ENCODE measurements around the gene C5. TPM values are rescaled to one million over a fixed set of nuclear protein-coding genes. Genes with fewer than 3 reads are reported as not detected.
A peak's percentile ranks its signal among the peaks of the same experiment; 100 is the strongest.

C5 gene
- total and polyA plus RNA-seq, 8 donors = 12.3 to 91.6 (median 77.8) TPM

- Histone ChIP-seq H3K4me3 (no peak overlapping the region), H3K27me3 (no peaks in the 10 kb centered on the region), H3K36me3 (peaks cover 0 to 20% of the 10 kb centered on the region in 2 donors), H3K9me3 (no peaks in the 10 kb centered on the region), H3K4me1 (peaks cover 0 to 11% of the 10 kb centered on the region in 2 donors), H3K27ac (peak overlapping the region in 1 of 2 donors; percentile 2)
- no peak for TF ChIP-seq CTCF (IDR thresholded peaks at IDR 0.05)
- ATAC-seq (no peak), DNase-seq (no peak)
- intact Hi-C loops (cut with DNase I) = no loop called here
These were observed 38.5 kb upstream of the C5 start for GRCh38 chr9:121088576-121088975.

- Histone ChIP-seq H3K36me3 (peaks cover 0 to 37% of the 10 kb centered on the region in 2 donors), H3K27me3 (no peaks in the 10 kb centered on the region), H3K9me3 (no peaks in the 10 kb centered on the region), H3K4me1 (peaks cover 0 to 11% of the 10 kb centered on the region in 2 donors), H3K4me3 (no peak overlapping the region), H3K27ac (no peak overlapping the region)
- DNase-seq = no peak
- no peak for TF ChIP-seq CTCF (IDR thresholded peaks at IDR 0.05)
- no peak for ATAC-seq
- intact Hi-C loops (cut with DNase I) = no loop called here
These were observed 35.6 kb upstream of the C5 start for GRCh38 chr9:121085661-121086060.

- intact Hi-C loops (cut with DNase I) = no loop called here
- TF ChIP-seq CTCF (IDR thresholded peaks at IDR 0.05) = no peak
- peaks cover 0 to 34% of the 10 kb centered on the region in 2 donors for H3K36me3 ChIP-seq
These were observed 32.0 kb upstream of the C5 start for GRCh38 chr9:121082075-121082474.

DNA sequence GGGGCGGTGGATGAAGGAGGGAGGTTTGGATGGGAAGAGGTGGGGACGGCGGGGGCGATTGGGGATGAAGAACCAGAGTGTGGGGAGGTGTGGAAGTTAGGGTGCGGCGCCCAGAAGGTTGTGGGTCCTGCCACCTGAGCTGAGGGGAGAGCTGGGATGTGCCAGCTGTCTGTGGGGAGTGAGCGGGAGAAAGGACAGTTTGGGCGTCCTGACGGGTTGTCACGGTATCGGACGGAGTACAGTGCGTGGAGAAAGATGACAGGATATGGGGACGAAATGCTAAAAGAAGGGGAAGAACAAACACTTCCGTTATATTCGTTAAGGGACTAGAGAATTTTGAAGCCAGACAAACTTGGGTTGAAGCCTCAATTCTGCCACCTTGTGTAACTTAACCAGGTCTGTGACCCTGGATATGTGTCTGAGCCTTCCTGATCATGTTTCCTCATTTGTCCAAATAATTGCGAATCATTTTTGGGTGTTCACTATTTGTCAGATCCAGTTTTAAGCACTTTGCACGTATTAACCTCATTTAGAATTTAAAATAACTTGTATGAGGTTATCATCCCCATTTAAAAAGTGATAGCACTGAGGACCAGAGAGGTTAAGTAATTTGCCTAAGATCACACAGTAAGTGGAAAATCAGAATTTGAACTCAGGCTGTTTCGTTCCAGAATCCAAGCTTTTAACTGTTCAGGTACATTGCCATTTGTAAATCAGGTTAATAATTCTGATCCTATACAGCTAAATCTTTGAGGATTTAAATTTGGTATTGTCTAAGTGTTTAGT lies 25.4 kb upstream of the C5 start:
- peaks cover 0 to 1% of the 10 kb centered on the region in 2 donors for H3K36me3 ChIP-seq
- intact Hi-C loops (cut with DNase I) = no loop called here
- ATAC-seq (no peak), DNase-seq (no peak)
- peak overlapping the region; percentile 89 for H3K27ac ChIP-seq
- H3K4me1 ChIP-seq = peaks cover 14 to 40% of the 10 kb centered on the region in 2 donors
- no peaks in the 10 kb centered on the region for H3K27me3 ChIP-seq
- no peak for TF ChIP-seq CTCF (IDR thresholded peaks at IDR 0.05)
- H3K4me3 ChIP-seq = peak overlapping the region; percentile 76 to 86
- H3K9me3 ChIP-seq = no peaks in the 10 kb centered on the region

More at GRCh38 chr9:121082075-121082474, 32.0 kb upstream of the C5 start:
- Histone ChIP-seq H3K27me3 (no peaks in the 10 kb centered on the region), H3K4me3 (no peak overlapping the region), H3K9me3 (no peaks in the 10 kb centered on the region), H3K27ac (no peak overlapping the region), H3K4me1 (no peaks in the 10 kb centered on the region)
- no peak for DNase-seq
- ATAC-seq = no peak

- Histone ChIP-seq H3K27ac (peak within 1 kb of the TSS; percentile 89), H3K36me3 (no peaks in the 10 kb centered on the region), H3K9me3 (no peaks in the 10 kb centered on the region), H3K4me1 (peaks cover 14 to 40% of the 10 kb centered on the region in 2 donors), H3K4me3 (peak within 1 kb of the TSS; percentile 76 to 86), H3K27me3 (no peaks in the 10 kb centered on the region)
- DNase-seq (peak; percentile 92 to 96 (median 94)), ATAC-seq (peak; percentile 91)
- intact Hi-C loops (cut with DNase I) = no loop called here
- no peak for TF ChIP-seq CTCF (IDR thresholded peaks at IDR 0.05)
These were observed 24.5 kb upstream of the C5 start, which contains the start of gene CNTRL for GRCh38 chr9:121074370-121075250. TSS of gene CNTRL (plus strand) at chr9:121074955. CDS start at chr9:121088327, 13,372 bp downstream.
